Transverse colon (tissue), 4 donors: ENCODE data around the gene TSPAN10. TPM values are rescaled to one million over a fixed set of nuclear protein-coding genes. Genes with fewer than 3 reads are reported as not detected.
A peak's percentile ranks its signal among the peaks of the same experiment; 100 is the strongest.

ENCODE experiments used
- DNase-seq: peaks from one replicate; pipeline ENCODE4 v3.0.0-alpha.2; 2019
- H3K27ac ChIP-seq, 4 donors: fragments of 200-600 bp; sonication (generic); 2 replicates each; pipeline ENCODE4 v1.5.1; 2016 to 2018; ENCODE audit warnings: inconsistent platforms in 4 of 4
- H3K27me3 ChIP-seq: fragments of 200-600 bp; sonication (generic); 2 replicates; pipeline ENCODE4 v1.5.1; 2017; ENCODE audit warnings: inconsistent platforms
- H3K36me3 ChIP-seq, 4 donors: fragments of 200-600 bp; sonication (generic); 2 replicates each; pipeline ENCODE4 v1.5.1; 2017 to 2019; ENCODE audit warnings: inconsistent platforms in 4 of 4
- H3K4me1 ChIP-seq, 4 donors: fragments of 200-600 bp; sonication (generic); 2 replicates each; pipeline ENCODE4 v1.5.1; 2017 to 2020; ENCODE audit warnings: inconsistent platforms in 4 of 4
- H3K4me3 ChIP-seq, 4 donors: fragments of 200-600 bp; sonication (generic); 1 replicate in 1 of 4; 2 replicates in 3 of 4; pipeline versions ENCODE4 v1.5.1 to v1.6.1; 2017 to 2019; ENCODE audit warnings: inconsistent platforms in 4 of 4
- H3K9me3 ChIP-seq, 2 donors: fragments of 200-600 bp; sonication (generic); 2 replicates each; pipeline ENCODE4 v1.5.1; 2017 to 2019; ENCODE audit warnings: inconsistent platforms in 2 of 2
- CTCF ChIP-seq, 5 experiments: fragments of 200-600 bp in 3 of 5; fragments of 450-650 bp in 2 of 5; sonication (generic) in 3 of 5; IDR thresholded peaks; 1 replicate in 2 of 5; 2 replicates in 3 of 5; pipeline ENCODE4 v1.5.1; 2016 to 2017; ENCODE audit warnings: antibody characterized with exemption in 5 of 5, inconsistent platforms in 3 of 5, mild to moderate bottlenecking in 2 of 5, moderate library complexity in 1 of 5
- EP300 ChIP-seq: sonication (generic); formaldehyde crosslinking; IDR thresholded peaks from one replicate; pipeline ENCODE4 v1.6.1; 2017; ENCODE audit warnings: antibody characterized with exemption, low read depth
- POLR2A ChIP-seq: fragments of 450-650 bp; IDR thresholded peaks from one replicate; pipeline ENCODE4 v1.6.1; 2016; ENCODE audit warnings: antibody characterized with exemption, mild to moderate bottlenecking, moderate library complexity
- POLR2AphosphoS5 ChIP-seq, 3 donors: sonication (generic); formaldehyde crosslinking; IDR thresholded peaks; one replicate each; pipeline ENCODE4 v1.6.1; 2016; ENCODE audit warnings: antibody characterized with exemption in 3 of 3
- WGBS, 2 donors: methylation state at CpG; one replicate each; pipeline ENCODE4 v1.1.5; 2018; ENCODE audit warnings: low coverage in 1 of 2; 5-methylcytosine and 5-hydroxymethylcytosine counted together
- in situ Hi-C, 4 donors: fragments of 200-750 bp; cut with MboI; loops; one replicate each; pipeline versions ENCODE4 v1.15.0 to v1.15.1; 2017; ENCODE audit warnings: low sequenced_read_pairs in 3 of 4, low pct_ligation_motif_present in 1 of 4, low pct_unique_long_range_greater_than_20kb in 1 of 4
- intact Hi-C: fragments of 100-400 bp; cut with DNase I; formaldehyde crosslinking; loops from one replicate; pipeline ENCODE4 v1.15.1; 2023; ENCODE audit warnings: low total_unique reads
- total RNA-seq, 4 donors: library from RNA; depleted of rRNA; stranded (reverse); fragments of >200 nt; gene quantifications; one replicate each; pipeline ENCODE4 v1.1.0, GENCODE V29; 2016

Gene TSPAN10
- total RNA-seq, 4 donors from 2014 or later: 0.48 to 0.55 TPM; not detected in 2

- Histone ChIP-seq H3K27me3 (peaks cover 55% of the 10 kb centered on the region), H3K27ac (no peak overlapping the region), H3K36me3 (no peaks in the 10 kb centered on the region), H3K4me1 (no peaks in the 10 kb centered on the region), H3K4me3 (no peak overlapping the region), H3K9me3 (peaks cover 0 to 4% of the 10 kb centered on the region in 2 donors)
- intact Hi-C loops (no loop called here), in situ Hi-C loops (no loop called here)
- WGBS, 2 donors: 69% methylated on average over 10 of the region's 10 CpGs; no CpG with 5 or more reads in 1 of the 2 donors
- DNase-seq: no peak
- TF ChIP-seq CTCF (IDR thresholded peaks at IDR 0.05) (no peak), EP300 (no peak), POLR2A (no peak), POLR2AphosphoS5 (IDR thresholded peaks at IDR 0.05) (no peak)
Observed at GRCh38 chr17:81651692-81652091, 14.7 kb downstream of the TSPAN10 start.

- peaks cover 0 to 4% of the 10 kb centered on the region in 2 donors for H3K9me3 ChIP-seq
- intact Hi-C loops (no loop called here), in situ Hi-C loops (no loop called here)
- TF ChIP-seq EP300 (no peak), POLR2A (no peak), POLR2AphosphoS5 (IDR thresholded peaks at IDR 0.05) (no peak), CTCF (IDR thresholded peaks at IDR 0.05) (no peak)
- peaks cover 42% of the 10 kb centered on the region for H3K27me3 ChIP-seq
- peak overlapping the region in 1 of 4 donors; percentile 29 for H3K4me3 ChIP-seq
- no peaks in the 10 kb centered on the region for H3K36me3 ChIP-seq
- 36 to 50% methylated on average over 3 to 27 of the region's 27 CpGs for WGBS, 2 donors
- no peaks in the 10 kb centered on the region for H3K4me1 ChIP-seq
- no peak for DNase-seq
- H3K27ac ChIP-seq: no peak overlapping the region
Observed at GRCh38 chr17:81652906-81653771, 16.1 kb downstream of the TSPAN10 start.

GRCh38 chr17:81655378-81656117 lies 18.6 kb downstream of the TSPAN10 start:
- H3K4me1 ChIP-seq: peaks cover 0 to 9% (median 0%) of the 10 kb centered on the region in 4 donors
- intact Hi-C loops: no loop called here
- WGBS, 2 donors: 81% methylated on average over 18 of the region's 18 CpGs; no CpG with 5 or more reads in 1 of the 2 donors
- no peaks in the 10 kb centered on the region for H3K36me3 ChIP-seq
- H3K27ac ChIP-seq: no peak overlapping the region
- H3K4me3 ChIP-seq: no peak overlapping the region
- in situ Hi-C loops: no loop called here
- no peak for TF ChIP-seq EP300
- TF ChIP-seq CTCF (IDR thresholded peaks at IDR 0.05): no peak
- TF ChIP-seq POLR2AphosphoS5 (IDR thresholded peaks at IDR 0.05): no peak
- TF ChIP-seq POLR2A: no peak
- H3K9me3 ChIP-seq: no peaks in the 10 kb centered on the region
- peaks cover 18% of the 10 kb centered on the region for H3K27me3 ChIP-seq
- no peak for DNase-seq

- no peak within 1 kb of the TSS for H3K4me3 ChIP-seq
- H3K27me3 ChIP-seq: peaks cover 15% of the 10 kb centered on the region
- TF ChIP-seq EP300 (no peak), CTCF (IDR thresholded peaks at IDR 0.05) (no peak), POLR2A (no peak), POLR2AphosphoS5 (IDR thresholded peaks at IDR 0.05) (no peak)
- no peak within 1 kb of the TSS for H3K27ac ChIP-seq
- whole genome bisulfite sequencing, 2 donors: 85% methylated on average over 15 of the region's 15 CpGs; no CpG with 5 or more reads in 1 of the 2 donors
- no peaks in the 10 kb centered on the region for H3K9me3 ChIP-seq
- H3K36me3 ChIP-seq: no peaks in the 10 kb centered on the region
- peaks cover 0 to 9% (median 0%) of the 10 kb centered on the region in 4 donors for H3K4me1 ChIP-seq
- in situ Hi-C loops (no loop called here), intact Hi-C loops (no loop called here)
- no peak for DNase-seq
Observed at GRCh38 chr17:81656118-81656743, 19.2 kb downstream of the TSPAN10 start, which contains the start of gene PDE6G. PDE6G (minus strand) TSS chr17:81656542; CDS start chr17:81653305, 3,237 bp downstream.
